Measurements from ENCODE around the gene TYRP1.

The TYRP1 gene

GRCh38 chr9:12732971-12733370, 39.8 kb downstream of the TYRP1 start:
- DNase-seq (ENCODE audit: low spot score), result no peak

- no peak for DNase-seq (ENCODE audit: low spot score)
Measured at GRCh38 chr9:12735665-12736064, 42.5 kb downstream of the TYRP1 start.

GRCh38 chr9:12737871-12738270, 44.7 kb downstream of the TYRP1 start:
- DNase-seq (ENCODE audit: low spot score), result no peak

- DNase-seq (ENCODE audit: low spot score), result no peak
Measured at GRCh38 chr9:12739014-12739652, 45.9 kb downstream of the TYRP1 start.

GRCh38 chr9:12740845-12741244, 47.7 kb downstream of the TYRP1 start:
- DNase-seq (ENCODE audit: low spot score), result no peak

- DNase-seq (ENCODE audit: low spot score), result no peak
Measured at GRCh38 chr9:12748016-12748415, 54.8 kb downstream of the TYRP1 start.

GRCh38 chr9:12748954-12749353, 55.8 kb downstream of the TYRP1 start:
- DNase-seq (ENCODE audit: low spot score), result no peak

GRCh38 chr9:12753931-12754330, 60.7 kb downstream of the TYRP1 start:
- DNase-seq (ENCODE audit: low spot score), result no peak

GRCh38 chr9:12759761-12760160, 66.6 kb downstream of the TYRP1 start:
- DNase-seq (ENCODE audit: low spot score), result no peak
